NT2/D1 (cell line): ENCODE data around the gene FAP.

ENCODE experiments used
- YY1 ChIP-seq: IDR thresholded peaks from 2 replicates; pipeline ENCODE4 v1.6.1; 2011; ENCODE audit not compliant: insufficient read length, insufficient read depth
- ZNF274 ChIP-seq: IDR thresholded peaks from 2 replicates; pipeline ENCODE4 v1.6.1; 2011; ENCODE audit warnings: mild to moderate bottlenecking, low read depth, low read length

DNA sequence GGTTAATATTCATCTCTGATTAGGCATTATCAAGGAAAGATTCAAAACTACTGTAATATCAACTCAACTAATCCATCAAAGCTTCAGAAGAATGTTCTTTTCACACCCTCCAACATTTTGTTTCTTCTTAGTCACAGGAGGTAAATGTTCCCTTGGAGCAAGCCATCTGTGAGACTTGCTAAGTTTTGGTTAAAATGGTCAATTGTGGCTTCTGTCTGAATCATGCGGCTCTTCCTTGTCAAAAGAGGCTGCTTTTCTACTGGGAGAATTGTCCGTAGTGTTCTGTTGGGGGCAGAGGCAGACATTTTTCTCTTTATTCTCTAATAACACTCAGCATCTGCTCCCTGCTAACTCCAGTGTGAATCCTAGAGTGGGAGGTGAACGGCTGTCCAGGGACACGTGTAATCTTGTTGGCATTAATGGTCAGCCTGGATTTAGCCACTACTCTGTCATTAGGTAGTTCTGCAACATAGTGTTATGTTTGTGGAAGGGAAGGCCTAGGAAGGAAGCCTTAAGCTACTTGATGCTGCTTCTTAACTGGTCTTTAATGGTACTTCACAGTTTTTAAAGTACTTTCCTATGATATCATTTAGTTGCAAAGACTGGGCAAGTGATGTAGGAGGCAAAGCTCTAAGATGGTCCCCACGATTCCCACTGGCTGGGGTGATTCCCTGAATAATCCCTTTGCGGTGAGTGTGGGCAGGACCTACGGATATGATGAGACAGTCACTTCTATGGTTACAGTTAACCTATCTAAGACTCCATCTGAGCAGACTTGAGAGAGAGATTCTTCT, 22.6 kb upstream of the FAP start:
- TF ChIP-seq YY1 (no peak), ZNF274 (no peak)
